ENCODE data around the gene RND3.

RND3 gene

DNA sequence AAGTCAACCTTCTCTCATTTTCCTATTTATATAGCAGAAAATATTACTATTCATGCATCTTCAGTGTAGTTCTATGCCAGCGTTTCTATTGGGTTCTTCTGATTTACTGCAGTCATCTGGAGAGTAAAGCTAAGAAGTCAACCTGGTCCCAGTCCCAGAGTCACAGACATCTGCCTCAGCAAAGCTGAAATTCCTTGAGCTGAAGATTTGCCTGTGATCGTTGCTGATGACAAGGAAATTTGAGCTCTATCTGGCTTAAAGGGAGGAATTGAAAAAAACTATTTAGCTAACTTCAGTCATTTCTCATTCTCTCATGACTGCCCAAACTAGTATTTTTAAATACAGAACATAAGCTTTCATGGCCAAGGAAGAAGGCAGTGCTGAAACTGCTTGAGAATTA is 45.7 kb downstream of the RND3 start:
- DNase-seq (ENCODE audit: low read depth in 2 of 2) = no peak

GRCh38 chr2:150441226-150441625 is 46.2 kb downstream of the RND3 start:
- DNase-seq (ENCODE audit: low read depth in 2 of 2) = no peak

GRCh38 chr2:150438654-150439053 is 48.8 kb downstream of the RND3 start:
- no peak for DNase-seq (ENCODE audit: low read depth in 2 of 2)

- no peak for DNase-seq (ENCODE audit: low read depth in 2 of 2)
These were observed 49.4 kb downstream of the RND3 start for GRCh38 chr2:150438041-150438440.

GRCh38 chr2:150432312-150432625 is 55.2 kb downstream of the RND3 start:
- DNase-seq (ENCODE audit: low read depth in 2 of 2) = no peak

- DNase-seq (ENCODE audit: low read depth in 2 of 2) = no peak
These were observed 55.7 kb downstream of the RND3 start for GRCh38 chr2:150431561-150432311.

DNA sequence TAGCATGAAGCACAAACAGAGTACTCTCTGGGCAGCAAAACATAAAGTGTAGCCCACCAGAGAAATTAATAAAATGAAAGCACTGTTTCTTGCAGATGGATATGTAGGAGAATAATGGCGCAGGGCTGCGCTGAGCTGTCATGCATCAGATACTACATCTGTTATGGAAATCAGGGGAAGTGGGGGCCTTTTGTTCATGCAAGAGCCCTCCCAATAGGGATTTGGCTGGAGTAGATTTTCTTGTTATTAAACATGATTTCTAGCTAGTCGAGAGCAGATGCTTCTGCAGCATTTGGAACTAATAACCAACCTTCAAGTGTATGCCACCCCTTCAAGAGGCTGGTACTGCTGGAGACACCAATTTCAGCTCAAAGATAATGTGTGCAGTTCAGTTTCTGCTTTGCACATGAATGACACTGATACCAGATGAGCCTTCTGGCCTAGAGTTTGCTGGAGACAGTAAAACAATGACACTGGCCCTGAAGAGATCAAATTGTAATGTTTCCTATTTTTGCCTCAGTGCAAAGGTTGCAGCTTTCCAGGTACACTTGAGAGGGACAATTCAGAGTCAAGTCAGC is 58.0 kb downstream of the RND3 start:
- no peak for DNase-seq (ENCODE audit: low read depth in 2 of 2)

DNA sequence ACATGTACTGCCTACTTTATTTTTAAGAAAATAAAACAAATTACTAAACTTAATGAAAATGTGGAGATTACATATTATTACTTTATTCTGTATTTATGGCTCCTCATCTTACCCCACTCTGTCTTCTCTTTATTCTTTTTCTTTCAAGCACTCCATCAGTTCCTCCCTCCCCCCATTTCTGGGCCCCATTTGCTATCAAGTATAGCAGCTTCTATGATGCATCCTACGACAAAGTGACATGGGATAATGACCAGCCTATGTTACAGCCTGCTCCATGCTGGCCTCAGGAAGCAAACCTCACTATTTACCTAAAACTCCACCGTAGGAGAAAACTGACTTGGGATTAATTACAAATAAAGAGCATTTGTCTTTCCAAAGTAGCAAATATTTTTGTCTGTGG is 58.8 kb downstream of the RND3 start:
- no peak for DNase-seq (ENCODE audit: low read depth in 2 of 2)

GRCh38 chr2:150427298-150427697 is 60.2 kb downstream of the RND3 start:
- no peak for DNase-seq (ENCODE audit: low read depth in 2 of 2)

- DNase-seq (ENCODE audit: low read depth in 2 of 2) = no peak
These were observed 60.7 kb downstream of the RND3 start for GRCh38 chr2:150426724-150427123.

- DNase-seq (ENCODE audit: low read depth in 2 of 2) = no peak
These were observed 61.2 kb downstream of the RND3 start for GRCh38 chr2:150426315-150426714.

GRCh38 chr2:150425121-150425955 is 62.1 kb downstream of the RND3 start:
- DNase-seq (ENCODE audit: low read depth in 2 of 2) = no peak

DNA sequence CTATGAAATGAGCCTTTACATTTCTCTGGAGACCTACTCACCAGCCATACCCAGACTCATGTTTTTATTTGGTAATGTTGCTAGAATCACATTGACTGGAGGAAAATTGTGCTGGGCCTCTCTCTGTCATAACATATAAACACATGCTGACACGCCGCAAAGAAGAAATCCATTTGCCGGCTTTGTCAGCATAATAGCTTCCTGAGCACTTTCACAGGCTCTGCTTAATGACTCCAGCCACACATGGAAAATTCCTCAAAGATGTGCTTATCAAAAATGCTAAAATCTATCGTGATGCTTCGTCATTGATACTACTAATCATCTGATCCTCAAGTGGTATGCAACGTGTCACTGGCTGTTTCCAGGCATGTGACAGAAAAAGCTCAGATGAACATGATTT is 63.1 kb downstream of the RND3 start:
- no peak for DNase-seq (ENCODE audit: low read depth in 2 of 2)

- no peak for DNase-seq (ENCODE audit: low read depth in 2 of 2)
These were observed 66.3 kb downstream of the RND3 start for GRCh38 chr2:150421126-150421651.

DNA sequence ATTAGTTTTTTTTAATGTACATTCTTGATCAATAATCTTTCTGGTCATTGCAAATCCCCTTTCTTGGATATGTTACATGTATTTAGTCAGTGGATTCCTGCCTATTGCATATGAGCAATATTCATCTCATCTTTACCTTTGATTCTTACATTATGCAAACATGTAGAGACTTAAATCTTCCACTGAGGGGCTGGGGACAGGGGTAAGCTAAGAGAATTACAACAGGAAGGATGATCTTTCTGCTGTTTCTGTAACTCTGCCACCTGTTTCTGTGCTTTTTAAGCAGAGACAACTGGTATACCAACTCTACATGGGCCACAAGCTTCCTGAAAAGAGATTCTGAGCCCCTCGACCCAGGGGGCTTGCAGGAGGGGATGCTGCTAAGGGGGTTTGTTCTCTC is 68.6 kb downstream of the RND3 start:
- no peak for DNase-seq (ENCODE audit: low read depth in 2 of 2)
